Colonic mucosa (tissue), 4 donors: ENCODE data around the gene FBXL5. TPM values are rescaled to one million over a fixed set of nuclear protein-coding genes. Genes with fewer than 3 reads are reported as not detected.

Experiments
- DNase-seq: peaks from one replicate; pipeline ENCODE4 v3.0.0-alpha.2; 2020
- H3K27ac ChIP-seq: fragments of 200-600 bp; one replicate; pipeline ENCODE4 v1.8.0; 2021
- H3K27me3 ChIP-seq: fragments of 200-600 bp; one replicate; pipeline ENCODE4 v1.8.0; 2021
- H3K36me3 ChIP-seq: fragments of 200-600 bp; one replicate; pipeline ENCODE4 v1.8.0; 2021
- H3K4me1 ChIP-seq: fragments of 200-600 bp; one replicate; pipeline ENCODE4 v1.8.0; 2021; ENCODE audit warnings: mild to moderate bottlenecking
- H3K4me3 ChIP-seq: fragments of 200-600 bp; one replicate; pipeline ENCODE4 v1.8.0; 2021
- H3K9ac ChIP-seq, 2 donors: one replicate each; pipeline ENCODE4 v1.7.0; 2013; ENCODE audit warnings: control low read depth in 2 of 2, low read depth in 2 of 2, low read length in 2 of 2
- H3K9me3 ChIP-seq: fragments of 200-600 bp; one replicate; pipeline ENCODE4 v1.8.0; 2021
- intact Hi-C: fragments of 100-400 bp; cut with DNase I; formaldehyde crosslinking; loops from one replicate; pipeline ENCODE4 v1.14.1; 2022
- total RNA-seq, 2 donors: library from RNA; stranded (reverse); fragmentation: NEBNext Ultra II Directional in 1 of 2; extraction: Animal tissue kit (Norgen Biotek cat#: 25700) in 1 of 2; gene quantifications; one replicate each; pipeline ENCODE4 v1.2.1, GENCODE V29; 2021
- TF ChIP-seq, protein P1 (sequence below): fragments of 200-600 bp; IDR thresholded peaks from one replicate; pipeline ENCODE4 v1.8.0; 2022; ENCODE audit warnings: antibody characterized with exemption, mild to moderate bottlenecking
- donor health status: healthy.
- donor health status: DM: no; HTN: no; CAD: no.
- donor health status: DM: no; HTN: no; CAD: no.

The FBXL5 gene
- total RNA-seq, 2 donors from 2014 or later = 43.4 to 52.1 TPM

GRCh38 chr4:15575966-15576365 lies 79.2 kb downstream of the FBXL5 start:
- intact Hi-C loops = no loop called here
- H3K27me3 ChIP-seq = no peaks in the 10 kb centered on the region
- H3K4me3 ChIP-seq = no peak overlapping the region
- no peaks in the 10 kb centered on the region for H3K4me1 ChIP-seq
- H3K9me3 ChIP-seq = no peaks in the 10 kb centered on the region
- DNase-seq = no peak
- TF ChIP-seq, protein P1, sequence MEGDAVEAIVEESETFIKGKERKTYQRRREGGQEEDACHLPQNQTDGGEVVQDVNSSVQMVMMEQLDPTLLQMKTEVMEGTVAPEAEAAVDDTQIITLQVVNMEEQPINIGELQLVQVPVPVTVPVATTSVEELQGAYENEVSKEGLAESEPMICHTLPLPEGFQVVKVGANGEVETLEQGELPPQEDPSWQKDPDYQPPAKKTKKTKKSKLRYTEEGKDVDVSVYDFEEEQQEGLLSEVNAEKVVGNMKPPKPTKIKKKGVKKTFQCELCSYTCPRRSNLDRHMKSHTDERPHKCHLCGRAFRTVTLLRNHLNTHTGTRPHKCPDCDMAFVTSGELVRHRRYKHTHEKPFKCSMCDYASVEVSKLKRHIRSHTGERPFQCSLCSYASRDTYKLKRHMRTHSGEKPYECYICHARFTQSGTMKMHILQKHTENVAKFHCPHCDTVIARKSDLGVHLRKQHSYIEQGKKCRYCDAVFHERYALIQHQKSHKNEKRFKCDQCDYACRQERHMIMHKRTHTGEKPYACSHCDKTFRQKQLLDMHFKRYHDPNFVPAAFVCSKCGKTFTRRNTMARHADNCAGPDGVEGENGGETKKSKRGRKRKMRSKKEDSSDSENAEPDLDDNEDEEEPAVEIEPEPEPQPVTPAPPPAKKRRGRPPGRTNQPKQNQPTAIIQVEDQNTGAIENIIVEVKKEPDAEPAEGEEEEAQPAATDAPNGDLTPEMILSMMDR = no peak
- H3K9ac ChIP-seq = no peak overlapping the region
- no peak overlapping the region for H3K27ac ChIP-seq
- H3K36me3 ChIP-seq = no peaks in the 10 kb centered on the region

DNA sequence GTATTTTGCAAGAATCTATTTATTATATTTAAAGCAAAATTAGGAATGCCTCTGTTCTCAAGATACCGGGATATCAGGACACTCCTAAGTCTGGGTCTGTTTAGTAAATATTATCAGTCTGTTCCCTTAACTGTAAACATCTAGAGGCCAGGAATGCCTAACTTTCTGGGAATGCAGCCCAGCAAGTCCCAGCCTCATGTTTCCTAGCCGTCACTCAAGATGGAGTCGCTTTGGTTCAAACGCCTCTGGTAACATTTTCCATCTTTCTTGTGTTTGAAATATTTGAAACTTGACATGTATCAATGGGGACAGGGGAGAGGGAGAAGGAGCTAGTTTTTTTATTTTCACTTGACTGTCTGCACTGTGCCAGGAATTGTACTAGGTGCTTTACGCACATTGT lies 85.4 kb downstream of the FBXL5 start:
- Histone ChIP-seq H3K9me3 (no peaks in the 10 kb centered on the region), H3K4me1 (no peaks in the 10 kb centered on the region), H3K4me3 (no peak overlapping the region), H3K27me3 (no peaks in the 10 kb centered on the region), H3K9ac (no peak overlapping the region), H3K27ac (no peak overlapping the region), H3K36me3 (no peaks in the 10 kb centered on the region)
- TF ChIP-seq, protein P1 = no peak
- intact Hi-C loops = no loop called here
- no peak for DNase-seq

- no peaks in the 10 kb centered on the region for H3K36me3 ChIP-seq
- intact Hi-C loops = no loop called here
- DNase-seq = no peak
- H3K27ac ChIP-seq = no peak overlapping the region
- TF ChIP-seq, protein P1 = no peak
- H3K4me3 ChIP-seq = no peak overlapping the region
- H3K9me3 ChIP-seq = no peaks in the 10 kb centered on the region
- no peak overlapping the region for H3K9ac ChIP-seq
- H3K27me3 ChIP-seq = no peaks in the 10 kb centered on the region
- no peaks in the 10 kb centered on the region for H3K4me1 ChIP-seq
Measured at GRCh38 chr4:15568821-15569220, 86.3 kb downstream of the FBXL5 start.

DNA sequence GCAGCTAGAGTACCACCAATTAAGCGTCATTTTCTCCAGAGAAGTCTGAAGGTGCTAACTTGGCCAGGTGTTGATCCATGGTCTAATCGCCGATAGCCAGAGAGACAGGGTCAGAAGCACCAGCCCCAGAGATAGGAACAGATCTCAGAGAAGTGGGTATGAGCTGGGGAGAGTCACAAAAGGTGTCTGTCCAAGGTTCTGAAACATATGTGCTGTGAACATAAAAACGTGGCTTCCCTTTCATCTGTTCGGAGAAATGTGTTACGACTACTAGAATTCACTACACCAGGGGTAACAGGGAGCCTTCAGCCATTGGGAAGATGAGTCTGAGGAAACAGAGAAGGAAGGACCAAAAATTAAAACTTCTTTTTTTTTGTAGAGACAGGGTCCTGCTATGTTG lies 91.3 kb downstream of the FBXL5 start:
- Histone ChIP-seq H3K4me3 (no peak overlapping the region), H3K4me1 (no peaks in the 10 kb centered on the region), H3K9me3 (no peaks in the 10 kb centered on the region), H3K27ac (no peak overlapping the region), H3K9ac (no peak overlapping the region), H3K27me3 (no peaks in the 10 kb centered on the region), H3K36me3 (no peaks in the 10 kb centered on the region)
- TF ChIP-seq, protein P1 = no peak
- intact Hi-C loops = no loop called here
- no peak for DNase-seq

- DNase-seq = no peak
- H3K27me3 ChIP-seq = no peaks in the 10 kb centered on the region
- TF ChIP-seq, protein P1 = no peak
- H3K9ac ChIP-seq = no peak overlapping the region
- no peaks in the 10 kb centered on the region for H3K4me1 ChIP-seq
- no peaks in the 10 kb centered on the region for H3K9me3 ChIP-seq
- no peak overlapping the region for H3K4me3 ChIP-seq
- H3K27ac ChIP-seq = no peak overlapping the region
- intact Hi-C loops = no loop called here
- H3K36me3 ChIP-seq = no peaks in the 10 kb centered on the region
Measured at GRCh38 chr4:15562623-15563022, 92.5 kb downstream of the FBXL5 start.

GRCh38 chr4:15562114-15562513 lies 93.0 kb downstream of the FBXL5 start:
- no peaks in the 10 kb centered on the region for H3K36me3 ChIP-seq
- intact Hi-C loops = no loop called here

More at GRCh38 chr4:15562114-15562513, 93.0 kb downstream of the FBXL5 start:
- no peak overlapping the region for H3K27ac ChIP-seq
- H3K27me3 ChIP-seq = no peaks in the 10 kb centered on the region
- no peaks in the 10 kb centered on the region for H3K9me3 ChIP-seq
- DNase-seq = no peak
- TF ChIP-seq, protein P1 = no peak
- no peaks in the 10 kb centered on the region for H3K4me1 ChIP-seq
- H3K4me3 ChIP-seq = no peak overlapping the region
- H3K9ac ChIP-seq = no peak overlapping the region
